H1 (cell line): Measurements from ENCODE around the gene RGS6.

Experiments used
- CHD1 ChIP-seq: IDR thresholded peaks from 2 replicates; pipeline ENCODE4 v1.6.1; 2012; ENCODE audit warnings: low read depth, low read length, improper control_type of control experiment
- CHD2 ChIP-seq: IDR thresholded peaks from 2 replicates; pipeline ENCODE4 v1.6.1; 2012; ENCODE audit warnings: low read length, improper control_type of control experiment
- CTCF ChIP-seq, 3 experiments: IDR thresholded peaks; 1 replicate in 2 of 3; 2 replicates in 1 of 3; pipeline versions ENCODE4 v1.5.1 to v1.6.1; 2011; ENCODE audit warnings: low read length in 3 of 3, mild to moderate bottlenecking in 3 of 3, inconsistent platforms in 2 of 3, low read depth in 1 of 3, moderate library complexity in 1 of 3; ENCODE audit not compliant: insufficient read depth in 1 of 3; ENCODE audit errors: control extremely low read depth in 1 of 3
- JUN ChIP-seq: IDR thresholded peaks from 2 replicates; pipeline ENCODE4 v1.6.1; 2011; ENCODE audit warnings: low read depth, mild to moderate bottlenecking, improper control_type of control experiment, low read length
- KDM1A ChIP-seq: fragments of 200-600, 300-600 bp; sonication (generic); IDR thresholded peaks from 2 replicates; pipeline ENCODE4 v1.7.1; 2016; ENCODE audit warnings: mild to moderate bottlenecking, low read length, borderline replicate concordance
- POLR2A ChIP-seq, 2 experiments: IDR thresholded peaks; 1 replicate in 1 of 2; 2 replicates in 1 of 2; pipeline ENCODE4 v1.6.1; 2011; ENCODE audit warnings: low read depth in 2 of 2, low read length in 2 of 2, mild to moderate bottlenecking in 2 of 2; ENCODE audit errors: control extremely low read depth in 1 of 2
- POU5F1 ChIP-seq: IDR thresholded peaks from 2 replicates; pipeline ENCODE4 v1.6.1; 2011; ENCODE audit warnings: low read depth, mild to moderate bottlenecking, low read length, moderate library complexity
- SRF ChIP-seq: IDR thresholded peaks from 2 replicates; pipeline ENCODE4 v1.6.1; 2011; ENCODE audit warnings: mild to moderate bottlenecking, low read depth, low read length, moderate library complexity

- TF ChIP-seq POLR2A (IDR thresholded peaks at IDR 0.05; ENCODE audit: control extremely low read depth in 1 of 2, low read depth in 2 of 2, low read length in 2 of 2) = no peak
- TF ChIP-seq CTCF (IDR thresholded peaks at IDR 0.05; ENCODE audit: control extremely low read depth in 1 of 3, insufficient read depth in 1 of 3, low read depth in 1 of 3, low read length in 3 of 3) = no peak
- TF ChIP-seq KDM1A = no peak
- no peak for TF ChIP-seq CHD1
- no peak for TF ChIP-seq JUN
- TF ChIP-seq SRF = no peak
- TF ChIP-seq POU5F1 = no peak
- no peak for TF ChIP-seq CHD2
Measured at GRCh38 chr14:72401101-72401625, 468.9 kb downstream of the RGS6 start.
